Lower leg skin (tissue), 3 donors: ENCODE data around the gene RCAN3.

Experiments used
- POLR2A ChIP-seq, 2 donors: fragments of 450-650 bp; IDR thresholded peaks; one replicate each; pipeline ENCODE4 v1.6.1; 2016 to 2017; ENCODE audit warnings: antibody characterized with exemption in 2 of 2, mild to moderate bottlenecking in 1 of 2, moderate library complexity in 1 of 2
- TF ChIP-seq, protein P1 (sequence below), 3 donors: fragments of 450-650 bp; IDR thresholded peaks; one replicate each; pipeline ENCODE4 v1.5.1; 2016; ENCODE audit warnings: antibody characterized with exemption in 3 of 3, mild to moderate bottlenecking in 3 of 3, moderate library complexity in 2 of 3

DNA sequence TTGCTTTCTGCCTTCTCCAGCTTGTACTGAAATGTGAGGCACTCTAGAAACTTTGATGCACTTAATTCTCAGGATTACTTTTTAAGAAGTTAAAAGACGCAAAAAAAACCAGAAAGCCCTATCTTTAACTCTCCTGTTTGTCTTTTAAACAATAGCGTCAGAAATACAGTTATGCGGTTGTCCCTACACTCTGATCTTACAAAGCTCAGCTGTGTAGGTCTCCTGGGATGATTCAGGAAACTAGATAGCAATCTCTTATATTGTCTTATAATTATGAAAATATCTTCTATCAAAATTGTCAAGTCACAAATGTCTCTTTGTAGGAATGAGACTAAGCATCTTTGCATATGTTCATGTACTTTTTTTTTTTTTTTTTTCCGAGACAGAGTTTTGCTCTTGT is 26.9 kb upstream of the RCAN3 start:
- TF ChIP-seq, protein P1, sequence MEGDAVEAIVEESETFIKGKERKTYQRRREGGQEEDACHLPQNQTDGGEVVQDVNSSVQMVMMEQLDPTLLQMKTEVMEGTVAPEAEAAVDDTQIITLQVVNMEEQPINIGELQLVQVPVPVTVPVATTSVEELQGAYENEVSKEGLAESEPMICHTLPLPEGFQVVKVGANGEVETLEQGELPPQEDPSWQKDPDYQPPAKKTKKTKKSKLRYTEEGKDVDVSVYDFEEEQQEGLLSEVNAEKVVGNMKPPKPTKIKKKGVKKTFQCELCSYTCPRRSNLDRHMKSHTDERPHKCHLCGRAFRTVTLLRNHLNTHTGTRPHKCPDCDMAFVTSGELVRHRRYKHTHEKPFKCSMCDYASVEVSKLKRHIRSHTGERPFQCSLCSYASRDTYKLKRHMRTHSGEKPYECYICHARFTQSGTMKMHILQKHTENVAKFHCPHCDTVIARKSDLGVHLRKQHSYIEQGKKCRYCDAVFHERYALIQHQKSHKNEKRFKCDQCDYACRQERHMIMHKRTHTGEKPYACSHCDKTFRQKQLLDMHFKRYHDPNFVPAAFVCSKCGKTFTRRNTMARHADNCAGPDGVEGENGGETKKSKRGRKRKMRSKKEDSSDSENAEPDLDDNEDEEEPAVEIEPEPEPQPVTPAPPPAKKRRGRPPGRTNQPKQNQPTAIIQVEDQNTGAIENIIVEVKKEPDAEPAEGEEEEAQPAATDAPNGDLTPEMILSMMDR (IDR thresholded peaks at IDR 0.05), result no peak
- no peak for TF ChIP-seq POLR2A (IDR thresholded peaks at IDR 0.05)
